ENCODE measurements around the gene NKX1-1.
"Not testable (repeated sequence)": the region's sequence is repeated elsewhere in the genome, so short reads cannot be mapped to it uniquely, and the experiment has no call there.

The NKX1-1 gene

GRCh38 chr4:1446502-1447386, 40.5 kb upstream of the NKX1-1 start:
- H3K27me3 ChIP-seq (ENCODE audit: control insufficient read depth in 2 of 2, insufficient read depth in 2 of 2, low read length in 2 of 2), result no peaks in the 10 kb centered on the region

GRCh38 chr4:1445716-1446445, 39.6 kb upstream of the NKX1-1 start:
- no peaks in the 10 kb centered on the region for H3K4me1 ChIP-seq (ENCODE audit: control insufficient read depth in 2 of 2, insufficient read depth in 2 of 2, low read length in 2 of 2)
- no peak overlapping the region for H3K27ac ChIP-seq (ENCODE audit: low read depth in 2 of 2, low read length in 2 of 2)
- H3K36me3 ChIP-seq (ENCODE audit: control insufficient read depth in 2 of 2, insufficient read depth in 2 of 2, low read length in 2 of 2), result no peaks in the 10 kb centered on the region
- H3K4me3 ChIP-seq (ENCODE audit: low read length in 2 of 2), result no peak overlapping the region
- H3K27me3 ChIP-seq (ENCODE audit: control insufficient read depth in 2 of 2, insufficient read depth in 2 of 2, low read length in 2 of 2), result no peaks in the 10 kb centered on the region
- no peak overlapping the region for H3K9ac ChIP-seq (ENCODE audit: low read depth in 1 of 2, low read length in 2 of 2)
- no peaks in the 10 kb centered on the region for H3K9me3 ChIP-seq (ENCODE audit: control insufficient read depth in 2 of 2, low read length in 2 of 2)

More at GRCh38 chr4:1446502-1447386, 40.5 kb upstream of the NKX1-1 start:
- H3K4me1 ChIP-seq (ENCODE audit: control insufficient read depth in 2 of 2, insufficient read depth in 2 of 2, low read length in 2 of 2), result no peaks in the 10 kb centered on the region
- H3K27ac ChIP-seq (ENCODE audit: low read depth in 2 of 2, low read length in 2 of 2), result no peak overlapping the region
- H3K9ac ChIP-seq (ENCODE audit: low read depth in 1 of 2, low read length in 2 of 2), result no peak overlapping the region
- H3K4me3 ChIP-seq (ENCODE audit: low read length in 2 of 2), result no peak overlapping the region
- no peaks in the 10 kb centered on the region for H3K36me3 ChIP-seq (ENCODE audit: control insufficient read depth in 2 of 2, insufficient read depth in 2 of 2, low read length in 2 of 2)
- H3K9me3 ChIP-seq (ENCODE audit: control insufficient read depth in 2 of 2, low read length in 2 of 2), result no peaks in the 10 kb centered on the region

- not testable (repeated sequence) for H3K9ac ChIP-seq (ENCODE audit: low read depth in 1 of 2, low read length in 2 of 2); H3K27me3 ChIP-seq (ENCODE audit: control insufficient read depth in 2 of 2, insufficient read depth in 2 of 2, low read length in 2 of 2); H3K27ac ChIP-seq (ENCODE audit: low read depth in 2 of 2, low read length in 2 of 2); H3K4me1 ChIP-seq (ENCODE audit: control insufficient read depth in 2 of 2, insufficient read depth in 2 of 2, low read length in 2 of 2); H3K9me3 ChIP-seq (ENCODE audit: control insufficient read depth in 2 of 2, low read length in 2 of 2); H3K36me3 ChIP-seq (ENCODE audit: control insufficient read depth in 2 of 2, insufficient read depth in 2 of 2, low read length in 2 of 2); H3K4me3 ChIP-seq (ENCODE audit: low read length in 2 of 2)
Observed at GRCh38 chr4:1443688-1444172, 37.5 kb upstream of the NKX1-1 start.

- Histone ChIP-seq H3K4me3 (ENCODE audit: low read length in 2 of 2) (no peak overlapping the region), H3K4me1 (ENCODE audit: control insufficient read depth in 2 of 2, insufficient read depth in 2 of 2, low read length in 2 of 2) (no peaks in the 10 kb centered on the region), H3K9me3 (ENCODE audit: control insufficient read depth in 2 of 2, low read length in 2 of 2) (no peaks in the 10 kb centered on the region), H3K9ac (ENCODE audit: low read depth in 1 of 2, low read length in 2 of 2) (no peak overlapping the region), H3K27me3 (ENCODE audit: control insufficient read depth in 2 of 2, insufficient read depth in 2 of 2, low read length in 2 of 2) (no peaks in the 10 kb centered on the region), H3K27ac (ENCODE audit: low read depth in 2 of 2, low read length in 2 of 2) (no peak overlapping the region), H3K36me3 (ENCODE audit: control insufficient read depth in 2 of 2, insufficient read depth in 2 of 2, low read length in 2 of 2) (no peaks in the 10 kb centered on the region)
Observed at GRCh38 chr4:1427010-1427409, 20.8 kb upstream of the NKX1-1 start.

GRCh38 chr4:1421657-1422056, 15.4 kb upstream of the NKX1-1 start:
- H3K27me3 ChIP-seq (ENCODE audit: control insufficient read depth in 2 of 2, insufficient read depth in 2 of 2, low read length in 2 of 2), result peaks cover 0 to under 1% of the 10 kb centered on the region in 2 donors

GRCh38 chr4:1419708-1420107, 13.5 kb upstream of the NKX1-1 start:
- H3K4me3 ChIP-seq (ENCODE audit: low read length in 2 of 2), result no peak overlapping the region
- H3K27me3 ChIP-seq (ENCODE audit: control insufficient read depth in 2 of 2, insufficient read depth in 2 of 2, low read length in 2 of 2), result peaks cover 2 to 4% of the 10 kb centered on the region in 2 donors
- H3K9ac ChIP-seq (ENCODE audit: low read depth in 1 of 2, low read length in 2 of 2), result no peak overlapping the region
- no peaks in the 10 kb centered on the region for H3K36me3 ChIP-seq (ENCODE audit: control insufficient read depth in 2 of 2, insufficient read depth in 2 of 2, low read length in 2 of 2)
- H3K27ac ChIP-seq (ENCODE audit: low read depth in 2 of 2, low read length in 2 of 2), result no peak overlapping the region
- H3K9me3 ChIP-seq (ENCODE audit: control insufficient read depth in 2 of 2, low read length in 2 of 2), result no peaks in the 10 kb centered on the region
- H3K4me1 ChIP-seq (ENCODE audit: control insufficient read depth in 2 of 2, insufficient read depth in 2 of 2, low read length in 2 of 2), result no peaks in the 10 kb centered on the region

More at GRCh38 chr4:1421657-1422056, 15.4 kb upstream of the NKX1-1 start:
- no peak overlapping the region for H3K27ac ChIP-seq (ENCODE audit: low read depth in 2 of 2, low read length in 2 of 2)
- no peaks in the 10 kb centered on the region for H3K9me3 ChIP-seq (ENCODE audit: control insufficient read depth in 2 of 2, low read length in 2 of 2)
- H3K9ac ChIP-seq (ENCODE audit: low read depth in 1 of 2, low read length in 2 of 2), result no peak overlapping the region
- H3K36me3 ChIP-seq (ENCODE audit: control insufficient read depth in 2 of 2, insufficient read depth in 2 of 2, low read length in 2 of 2), result no peaks in the 10 kb centered on the region
- H3K4me1 ChIP-seq (ENCODE audit: control insufficient read depth in 2 of 2, insufficient read depth in 2 of 2, low read length in 2 of 2), result no peaks in the 10 kb centered on the region
- no peak overlapping the region for H3K4me3 ChIP-seq (ENCODE audit: low read length in 2 of 2)

GRCh38 chr4:1418494-1419285, 12.4 kb upstream of the NKX1-1 start:
- Histone ChIP-seq H3K9me3 (ENCODE audit: control insufficient read depth in 2 of 2, low read length in 2 of 2) (no peaks in the 10 kb centered on the region), H3K4me3 (ENCODE audit: low read length in 2 of 2) (no peak overlapping the region), H3K9ac (ENCODE audit: low read depth in 1 of 2, low read length in 2 of 2) (no peak overlapping the region), H3K27ac (ENCODE audit: low read depth in 2 of 2, low read length in 2 of 2) (no peak overlapping the region), H3K4me1 (ENCODE audit: control insufficient read depth in 2 of 2, insufficient read depth in 2 of 2, low read length in 2 of 2) (no peaks in the 10 kb centered on the region), H3K36me3 (ENCODE audit: control insufficient read depth in 2 of 2, insufficient read depth in 2 of 2, low read length in 2 of 2) (no peaks in the 10 kb centered on the region), H3K27me3 (ENCODE audit: control insufficient read depth in 2 of 2, insufficient read depth in 2 of 2, low read length in 2 of 2) (peaks cover 2 to 4% of the 10 kb centered on the region in 2 donors)

- peaks cover 6 to 12% of the 10 kb centered on the region in 2 donors for H3K27me3 ChIP-seq (ENCODE audit: control insufficient read depth in 2 of 2, insufficient read depth in 2 of 2, low read length in 2 of 2)
- H3K9ac ChIP-seq (ENCODE audit: low read depth in 1 of 2, low read length in 2 of 2), result no peak overlapping the region
- no peaks in the 10 kb centered on the region for H3K36me3 ChIP-seq (ENCODE audit: control insufficient read depth in 2 of 2, insufficient read depth in 2 of 2, low read length in 2 of 2)
- H3K4me1 ChIP-seq (ENCODE audit: control insufficient read depth in 2 of 2, insufficient read depth in 2 of 2, low read length in 2 of 2), result no peaks in the 10 kb centered on the region
- no peak overlapping the region for H3K27ac ChIP-seq (ENCODE audit: low read depth in 2 of 2, low read length in 2 of 2)
- H3K9me3 ChIP-seq (ENCODE audit: control insufficient read depth in 2 of 2, low read length in 2 of 2), result no peaks in the 10 kb centered on the region
- H3K4me3 ChIP-seq (ENCODE audit: low read length in 2 of 2), result no peak overlapping the region
Observed at GRCh38 chr4:1417522-1418390, 11.5 kb upstream of the NKX1-1 start.

- H3K4me3 ChIP-seq (ENCODE audit: low read length in 2 of 2), result no peak overlapping the region
- H3K9ac ChIP-seq (ENCODE audit: low read depth in 1 of 2, low read length in 2 of 2), result no peak overlapping the region
- no peaks in the 10 kb centered on the region for H3K9me3 ChIP-seq (ENCODE audit: control insufficient read depth in 2 of 2, low read length in 2 of 2)
- no peaks in the 10 kb centered on the region for H3K4me1 ChIP-seq (ENCODE audit: control insufficient read depth in 2 of 2, insufficient read depth in 2 of 2, low read length in 2 of 2)
- no peak overlapping the region for H3K27ac ChIP-seq (ENCODE audit: low read depth in 2 of 2, low read length in 2 of 2)
- H3K27me3 ChIP-seq (ENCODE audit: control insufficient read depth in 2 of 2, insufficient read depth in 2 of 2, low read length in 2 of 2), result peaks cover 6 to 13% of the 10 kb centered on the region in 2 donors
- no peaks in the 10 kb centered on the region for H3K36me3 ChIP-seq (ENCODE audit: control insufficient read depth in 2 of 2, insufficient read depth in 2 of 2, low read length in 2 of 2)
Observed at GRCh38 chr4:1416948-1417260, 10.7 kb upstream of the NKX1-1 start.
